Smooth muscle cell (in vitro differentiated cells): Measurements from ENCODE around the gene LCP1. TPM values are rescaled to one million over a fixed set of nuclear protein-coding genes. Genes with fewer than 3 reads are reported as not detected.

Source experiments
- DNase-seq: peaks from one replicate; lab custom pipeline; 2025; ENCODE audit not compliant: unreplicated experiment; lab: John Stamatoyannopoulos, UW
- H2AFZ ChIP-seq: fragments of 200-600 bp; sonication (generic); 2 replicates; pipeline ENCODE4 v1.6.0; 2016; ENCODE audit warnings: antibody characterized with exemption, low read depth, mild to moderate bottlenecking
- H3F3A ChIP-seq: fragments of 200-600 bp; sonication (generic); 2 replicates; pipeline ENCODE4 v1.6.0; 2017; ENCODE audit warnings: antibody characterized with exemption, low read depth
- H3K27ac ChIP-seq: fragments of 200-600 bp; sonication (generic); 2 replicates; pipeline ENCODE4 v1.5.1; 2016; ENCODE audit warnings: low read depth, mild to moderate bottlenecking
- H3K27me3 ChIP-seq: fragments of 200-600 bp; sonication (generic); 2 replicates; pipeline ENCODE4 v1.6.1; 2016; ENCODE audit warnings: low read depth, mild to moderate bottlenecking
- H3K36me3 ChIP-seq: fragments of 200-600 bp; sonication (generic); 2 replicates; pipeline ENCODE4 v1.5.1; 2016; ENCODE audit warnings: low read depth
- H3K4me1 ChIP-seq: fragments of 200-600 bp; sonication (generic); 2 replicates; pipeline ENCODE4 v1.5.1; 2016; ENCODE audit warnings: low read depth
- H3K4me2 ChIP-seq: fragments of 200-600 bp; sonication (generic); 2 replicates; pipeline ENCODE4 v1.6.0; 2016; ENCODE audit warnings: mild to moderate bottlenecking
- H3K4me3 ChIP-seq: fragments of 200-600 bp; sonication (generic); 2 replicates; pipeline ENCODE4 v1.5.1; 2016; ENCODE audit warnings: mild to moderate bottlenecking
- H3K79me2 ChIP-seq: fragments of 200-600 bp; sonication (generic); 2 replicates; pipeline ENCODE4 v1.6.0; 2016; ENCODE audit warnings: low read depth, mild to moderate bottlenecking
- H3K9ac ChIP-seq: fragments of 200-600 bp; sonication (generic); 2 replicates; pipeline ENCODE4 v1.6.0; 2016; ENCODE audit warnings: low read depth
- H3K9me3 ChIP-seq: fragments of 200-600 bp; sonication (generic); replicated peaks from 2 replicates; pipeline ENCODE4 v1.5.1; 2016; ENCODE audit warnings: low read depth
- H4K20me1 ChIP-seq: fragments of 200-600 bp; sonication (generic); 2 replicates; pipeline ENCODE4 v1.6.0; 2016; ENCODE audit warnings: low read depth
- WGBS: methylation state at CpG from one replicate; pipeline ENCODE4 v1.1.7; 2016; ENCODE audit warnings: low lambda C conversion rate; 5-methylcytosine and 5-hydroxymethylcytosine counted together
- polyA plus RNA-seq: library from polyadenylated mRNA; unstranded; fragments of >200 nt; fragmentation: Nextera tagmentation; extraction: Ambion mirVana; gene quantifications from 2 replicates; pipeline ENCODE4 v1.2.1, GENCODE V29; 2016
- total RNA-seq: library from RNA; depleted of rRNA; stranded (reverse); fragments of >200 nt; gene quantifications from 2 replicates; pipeline ENCODE4 v1.2.3, GENCODE V29; 2014
- TF ChIP-seq, protein P1 (sequence below): fragments of 200-600 bp; sonication (generic); IDR thresholded peaks from 2 replicates; pipeline ENCODE4 v1.5.1; 2017; ENCODE audit warnings: borderline replicate concordance, mild to moderate bottlenecking, antibody characterized with exemption; ENCODE audit not compliant: insufficient read depth, poor library complexity, severe bottlenecking

LCP1 gene
- total and polyA plus RNA-seq, 2 experiments from 2014 or later = 7.6 to 38.7 TPM

DNA sequence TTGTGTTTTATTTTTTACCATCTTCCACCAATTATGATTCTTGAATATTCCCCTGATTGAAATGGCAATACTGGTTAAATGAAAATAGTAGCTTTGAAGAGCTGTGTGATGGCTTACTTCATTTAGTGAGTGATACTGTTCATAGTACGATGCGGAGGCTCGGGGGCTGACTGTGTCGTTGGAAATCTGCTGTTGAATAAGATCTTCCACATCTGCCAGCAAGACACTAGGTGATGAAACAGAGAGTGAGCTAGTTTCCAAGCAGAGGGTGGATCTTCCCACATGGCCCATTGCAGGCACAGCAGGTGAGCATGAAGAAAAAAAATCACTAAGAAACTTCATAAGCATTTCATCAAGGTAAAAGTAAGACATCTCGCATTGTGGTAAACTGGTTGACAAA, 99.7 kb downstream of the LCP1 start:
- WGBS = 91% methylated on average over 5 of the region's 5 CpGs
- Histone ChIP-seq H3K4me1 (no peaks in the 10 kb centered on the region), H3K36me3 (no peaks in the 10 kb centered on the region), H3K9me3 (no peaks in the 10 kb centered on the region), H3K4me3 (no peak overlapping the region), H3F3A (no peaks in the 10 kb centered on the region), H3K9ac (no peak overlapping the region), H3K79me2 (no peaks in the 10 kb centered on the region), H3K4me2 (no peak overlapping the region), H3K27me3 (no peaks in the 10 kb centered on the region), H3K27ac (no peak overlapping the region), H2AFZ (no peak overlapping the region), H4K20me1 (no peaks in the 10 kb centered on the region)
- no peak for DNase-seq
- TF ChIP-seq, protein P1, sequence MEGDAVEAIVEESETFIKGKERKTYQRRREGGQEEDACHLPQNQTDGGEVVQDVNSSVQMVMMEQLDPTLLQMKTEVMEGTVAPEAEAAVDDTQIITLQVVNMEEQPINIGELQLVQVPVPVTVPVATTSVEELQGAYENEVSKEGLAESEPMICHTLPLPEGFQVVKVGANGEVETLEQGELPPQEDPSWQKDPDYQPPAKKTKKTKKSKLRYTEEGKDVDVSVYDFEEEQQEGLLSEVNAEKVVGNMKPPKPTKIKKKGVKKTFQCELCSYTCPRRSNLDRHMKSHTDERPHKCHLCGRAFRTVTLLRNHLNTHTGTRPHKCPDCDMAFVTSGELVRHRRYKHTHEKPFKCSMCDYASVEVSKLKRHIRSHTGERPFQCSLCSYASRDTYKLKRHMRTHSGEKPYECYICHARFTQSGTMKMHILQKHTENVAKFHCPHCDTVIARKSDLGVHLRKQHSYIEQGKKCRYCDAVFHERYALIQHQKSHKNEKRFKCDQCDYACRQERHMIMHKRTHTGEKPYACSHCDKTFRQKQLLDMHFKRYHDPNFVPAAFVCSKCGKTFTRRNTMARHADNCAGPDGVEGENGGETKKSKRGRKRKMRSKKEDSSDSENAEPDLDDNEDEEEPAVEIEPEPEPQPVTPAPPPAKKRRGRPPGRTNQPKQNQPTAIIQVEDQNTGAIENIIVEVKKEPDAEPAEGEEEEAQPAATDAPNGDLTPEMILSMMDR = no peak

DNA sequence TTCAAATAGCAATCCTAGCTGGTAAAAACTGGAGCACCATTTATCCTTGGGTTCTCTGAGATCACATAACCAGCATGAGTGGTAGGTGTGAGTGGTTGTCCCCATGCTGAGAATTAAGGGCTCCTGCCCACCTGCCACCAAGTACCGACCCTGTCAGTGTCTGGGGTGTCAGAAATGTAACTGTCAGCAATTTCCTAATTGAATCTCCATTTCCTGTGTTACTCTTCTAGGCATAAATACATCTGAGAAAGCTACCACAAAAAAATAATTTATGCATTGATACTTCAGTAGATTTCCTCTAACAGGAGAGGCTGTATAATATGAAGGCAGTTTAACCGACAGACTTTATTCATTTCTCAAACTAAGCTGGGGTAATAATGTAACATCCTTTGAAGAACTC, 102.2 kb downstream of the LCP1 start:
- no peaks in the 10 kb centered on the region for H3K36me3 ChIP-seq
- TF ChIP-seq, protein P1 = no peak
- H3K9me3 ChIP-seq = no peaks in the 10 kb centered on the region
- no peak overlapping the region for H3K27ac ChIP-seq
- no peak overlapping the region for H3K4me3 ChIP-seq
- no peak overlapping the region for H2AFZ ChIP-seq
- H3K4me1 ChIP-seq = no peaks in the 10 kb centered on the region
- no peaks in the 10 kb centered on the region for H3K79me2 ChIP-seq
- DNase-seq = no peak
- no peaks in the 10 kb centered on the region for H3F3A ChIP-seq
- H3K4me2 ChIP-seq = no peak overlapping the region
- no peaks in the 10 kb centered on the region for H3K27me3 ChIP-seq
- H3K9ac ChIP-seq = no peak overlapping the region
- 94% methylated on average over 2 of the region's 2 CpGs for WGBS
- no peaks in the 10 kb centered on the region for H4K20me1 ChIP-seq

DNA sequence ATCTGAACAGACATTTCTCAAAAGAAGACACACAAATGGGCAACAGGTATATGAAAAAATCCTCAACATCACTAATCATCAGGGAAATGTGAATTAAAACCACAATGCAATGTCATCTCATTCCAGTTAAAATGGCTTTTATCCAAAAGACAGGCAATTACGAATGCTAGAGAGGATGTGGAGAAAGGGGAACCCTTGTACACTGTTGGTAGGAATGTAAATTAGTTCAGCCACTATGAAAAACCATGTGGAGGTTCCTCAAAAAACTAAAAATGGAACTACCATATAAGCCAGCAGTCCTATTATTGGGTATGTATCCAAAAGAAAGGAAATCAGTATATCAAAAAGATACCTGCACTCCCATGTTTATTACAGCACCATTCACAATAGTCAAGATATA, 104.7 kb downstream of the LCP1 start:
- Histone ChIP-seq H3K27ac (no peak overlapping the region), H3K4me1 (no peaks in the 10 kb centered on the region), H3F3A (no peaks in the 10 kb centered on the region), H2AFZ (no peak overlapping the region), H3K36me3 (no peaks in the 10 kb centered on the region), H3K79me2 (no peaks in the 10 kb centered on the region), H3K27me3 (no peaks in the 10 kb centered on the region), H3K4me3 (no peak overlapping the region), H3K4me2 (no peak overlapping the region), H3K9me3 (no peaks in the 10 kb centered on the region), H4K20me1 (no peaks in the 10 kb centered on the region), H3K9ac (no peak overlapping the region)
- DNase-seq = no peak
- TF ChIP-seq, protein P1 = no peak
- WGBS = 94% methylated on average over 1 of the region's 1 CpG

DNA sequence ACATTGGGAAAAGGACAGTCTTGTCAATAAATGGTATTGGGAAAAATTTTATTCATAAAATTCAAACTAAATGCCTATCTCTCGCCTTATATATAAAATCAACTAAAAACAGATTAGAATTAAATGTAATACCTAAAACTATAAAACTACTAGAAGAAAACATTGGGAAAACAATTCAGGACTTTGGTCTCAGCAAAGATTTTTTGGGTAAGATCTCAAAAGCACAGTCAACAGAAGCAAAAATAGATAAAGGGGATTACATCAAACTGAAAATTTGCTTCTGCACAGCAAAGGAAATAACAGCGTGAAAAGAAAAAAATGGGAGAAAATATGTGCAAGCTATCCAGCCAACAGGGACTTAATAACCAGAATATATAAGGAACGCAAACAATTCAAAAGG, 105.2 kb downstream of the LCP1 start:
- H3K4me1 ChIP-seq = no peaks in the 10 kb centered on the region
- H3K4me3 ChIP-seq = no peak overlapping the region
- no peaks in the 10 kb centered on the region for H3K36me3 ChIP-seq
- H4K20me1 ChIP-seq = no peaks in the 10 kb centered on the region
- H2AFZ ChIP-seq = no peak overlapping the region
- DNase-seq = no peak
- no peaks in the 10 kb centered on the region for H3K9me3 ChIP-seq
- H3K9ac ChIP-seq = no peak overlapping the region
- H3K27ac ChIP-seq = no peak overlapping the region
- no peaks in the 10 kb centered on the region for H3F3A ChIP-seq
- TF ChIP-seq, protein P1 = no peak
- WGBS = 78% methylated on average over 3 of the region's 3 CpGs
- H3K79me2 ChIP-seq = no peaks in the 10 kb centered on the region
- no peak overlapping the region for H3K4me2 ChIP-seq
- H3K27me3 ChIP-seq = no peaks in the 10 kb centered on the region
